Medulla oblongata (tissue), 1 donor: ENCODE results near the gene POP4.

Source experiments
- DNase-seq: peaks from one replicate; pipeline ENCODE4 v3.0.0-alpha.2; 2015; ENCODE audit errors: extremely low spot score

POP4 gene

GRCh38 chr19:29629836-29630534 is 23.9 kb downstream of the POP4 start:
- DNase-seq, result no peak

DNA sequence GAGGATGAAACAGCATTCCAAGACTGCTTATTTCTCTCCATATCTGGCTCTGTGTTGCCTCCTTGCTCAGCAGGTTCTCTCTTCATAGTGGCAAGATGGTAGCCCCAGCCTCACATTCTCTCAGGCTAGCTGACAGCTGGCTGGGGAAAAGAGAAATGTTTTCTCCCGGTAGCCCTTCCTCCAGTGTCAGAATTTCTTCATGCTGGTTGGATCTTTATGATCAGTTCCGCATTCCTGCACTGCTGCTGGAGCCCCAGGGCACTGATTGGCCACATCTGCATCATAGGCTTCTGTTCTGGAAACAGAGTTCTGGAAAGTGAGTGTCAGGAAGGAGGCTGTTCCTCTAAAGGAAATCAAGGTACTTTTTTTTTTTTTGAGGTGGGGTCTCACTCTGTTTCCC is 24.6 kb downstream of the POP4 start:
- no peak for DNase-seq

DNA sequence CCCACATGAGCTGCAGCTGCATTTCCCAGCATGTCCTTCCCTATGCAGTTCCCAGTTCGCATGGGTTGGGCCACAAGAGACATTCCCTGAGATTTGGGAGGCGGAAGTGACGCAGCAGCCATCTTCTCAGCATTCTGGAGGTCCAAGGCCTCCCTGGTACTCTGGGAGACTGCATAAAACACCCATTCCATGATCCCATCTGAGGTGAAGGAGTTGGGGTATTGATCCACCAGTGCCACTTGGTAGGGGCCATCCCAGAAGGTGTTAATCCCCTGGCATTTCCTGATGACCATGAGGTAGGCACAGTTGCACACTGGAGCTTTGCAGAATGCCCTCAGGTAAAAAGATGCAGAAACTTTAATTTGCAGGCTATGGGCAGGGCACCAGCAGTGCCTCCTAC is 25.4 kb downstream of the POP4 start:
- no peak for DNase-seq

- no peak for DNase-seq
These were observed 27.9 kb downstream of the POP4 start for GRCh38 chr19:29634002-29634401.

- no peak for DNase-seq
These were observed 28.5 kb downstream of the POP4 start for GRCh38 chr19:29634423-29635130.

- no peak for DNase-seq
These were observed 29.9 kb downstream of the POP4 start for GRCh38 chr19:29635963-29636362.

DNA sequence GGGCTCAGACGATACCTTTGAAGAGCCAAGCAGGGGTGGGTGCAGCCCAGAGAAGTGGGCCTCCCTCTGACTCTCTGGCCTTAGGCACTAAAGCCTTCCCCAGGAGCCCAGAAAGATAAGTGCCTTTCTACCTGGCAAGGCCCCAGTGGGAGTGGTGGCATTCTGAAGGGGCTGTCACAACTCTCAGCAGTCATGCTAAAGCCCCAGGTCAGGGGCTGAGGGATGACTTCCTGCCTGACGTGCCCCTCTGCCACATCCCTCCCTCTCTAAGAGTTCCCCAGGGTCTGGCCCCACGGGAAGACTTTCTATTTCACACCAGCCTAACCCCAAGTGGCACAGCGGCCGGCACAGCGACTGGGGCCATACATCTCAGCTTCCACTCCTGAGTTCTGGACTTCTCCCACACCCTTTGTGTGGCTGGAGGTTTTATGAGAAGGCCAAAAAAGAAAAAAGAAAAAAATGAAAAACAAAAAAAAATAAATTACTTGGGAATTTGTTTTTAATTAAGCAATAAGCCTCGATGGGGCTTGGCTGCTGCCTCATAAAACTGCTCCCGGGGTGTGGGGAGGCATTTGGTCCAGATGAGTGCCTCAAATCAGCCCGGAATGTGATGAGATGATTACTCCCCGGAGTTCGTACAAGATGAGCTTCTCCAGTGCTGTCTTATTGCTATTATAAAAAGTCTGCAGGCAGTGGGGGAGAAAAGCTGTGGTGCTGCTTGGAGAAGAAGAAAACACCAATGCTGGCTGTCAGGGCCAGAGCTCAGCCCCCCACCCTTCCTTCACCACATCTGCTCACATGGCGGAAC is 30.7 kb downstream of the POP4 start:
- DNase-seq, result no peak

- DNase-seq, result no peak
These were observed 33.0 kb downstream of the POP4 start for GRCh38 chr19:29639086-29639485.

DNA sequence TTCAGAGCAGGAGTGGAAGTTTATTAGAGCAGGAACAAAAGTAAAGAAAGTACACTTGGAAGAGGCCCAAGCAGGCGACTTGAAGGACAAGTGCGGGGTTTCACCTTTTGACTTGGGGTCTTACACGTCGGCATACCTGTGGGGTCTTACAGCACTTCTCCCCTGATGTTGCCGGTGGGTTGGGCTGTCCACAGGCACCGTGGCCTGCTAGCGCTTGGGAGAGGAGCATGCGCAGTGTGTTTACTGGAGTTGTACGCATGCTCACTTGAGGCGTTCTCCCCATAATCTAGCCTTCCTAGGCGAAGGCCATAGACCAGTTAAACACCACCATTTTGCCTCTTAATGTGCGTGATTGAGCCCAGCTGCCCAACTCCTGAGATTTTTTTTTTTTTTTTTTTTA is 34.1 kb downstream of the POP4 start:
- DNase-seq, result no peak

- no peak for DNase-seq
These were observed 35.5 kb downstream of the POP4 start for GRCh38 chr19:29641597-29641996.

GRCh38 chr19:29643361-29643935 is 37.4 kb downstream of the POP4 start:
- DNase-seq, result no peak

DNA sequence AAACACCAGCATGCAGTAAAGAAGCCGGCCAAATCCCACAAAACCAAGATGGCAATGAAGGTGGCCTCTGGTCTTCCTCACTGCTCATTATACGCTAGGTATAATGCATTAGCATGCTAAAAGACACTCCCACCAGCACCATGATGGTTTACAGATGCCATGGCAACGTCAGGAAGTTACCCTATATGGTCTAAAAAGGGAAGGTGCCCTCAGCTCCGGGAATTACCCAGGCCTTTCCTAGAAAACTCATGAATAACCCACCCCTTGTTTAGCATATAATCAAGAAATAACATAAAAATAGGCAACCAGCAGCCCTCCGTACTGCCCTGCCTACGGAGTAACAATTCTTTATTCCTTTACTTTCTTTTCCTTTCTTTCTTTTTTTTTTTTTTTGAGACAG is 38.1 kb downstream of the POP4 start:
- DNase-seq, result no peak

GRCh38 chr19:29645491-29645867 is 39.4 kb downstream of the POP4 start:
- DNase-seq, result no peak

DNA sequence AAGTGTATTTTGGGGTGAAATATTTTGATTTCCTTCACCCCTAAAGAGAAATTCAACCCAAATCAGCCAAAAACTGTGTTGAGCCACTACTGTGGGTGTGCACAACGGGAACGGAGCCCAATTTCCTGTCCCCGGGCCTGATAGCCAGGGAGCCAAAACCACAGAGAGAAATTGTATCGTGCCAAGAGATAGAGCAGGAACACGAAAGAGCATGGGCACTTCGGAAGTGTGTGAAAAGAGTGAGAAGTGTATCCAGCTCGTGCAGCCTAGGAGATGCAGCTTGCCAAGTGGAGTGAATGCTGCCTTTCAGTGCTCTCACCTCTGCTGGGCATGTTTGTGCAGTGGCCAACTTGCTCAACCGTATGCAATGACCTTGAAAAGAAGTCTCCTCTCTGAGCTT is 39.8 kb downstream of the POP4 start:
- DNase-seq, result peak; percentile 27

DNA sequence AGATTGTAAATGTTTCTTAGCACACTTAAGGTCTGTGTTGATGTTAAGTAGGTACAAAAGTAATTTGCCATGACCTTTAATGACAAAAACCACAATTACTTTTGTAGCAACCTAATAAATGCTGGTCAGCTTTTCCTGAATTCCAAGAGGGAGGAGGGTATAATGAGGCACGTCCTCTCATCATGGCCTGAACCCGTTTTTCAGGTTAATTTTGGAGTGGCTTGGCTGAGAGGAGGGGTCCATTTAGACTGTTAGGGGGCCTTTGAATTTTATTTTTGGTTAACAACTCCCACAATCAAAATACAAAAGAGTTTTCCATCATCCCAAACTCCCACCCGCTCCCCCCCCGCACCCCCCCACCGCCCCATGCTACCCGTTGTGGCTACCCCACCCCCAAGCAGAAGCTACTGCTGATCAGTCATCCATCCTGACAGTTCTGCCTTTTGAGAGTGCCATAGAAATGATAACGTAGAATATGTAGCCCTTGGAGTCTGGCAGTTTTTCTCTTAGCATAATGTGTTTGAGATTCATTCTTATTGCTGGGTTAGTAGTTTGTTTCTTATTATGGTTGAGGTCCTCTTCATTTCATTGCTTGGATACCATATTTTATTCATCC is 44.8 kb downstream of the POP4 start:
- DNase-seq, result no peak

DNA sequence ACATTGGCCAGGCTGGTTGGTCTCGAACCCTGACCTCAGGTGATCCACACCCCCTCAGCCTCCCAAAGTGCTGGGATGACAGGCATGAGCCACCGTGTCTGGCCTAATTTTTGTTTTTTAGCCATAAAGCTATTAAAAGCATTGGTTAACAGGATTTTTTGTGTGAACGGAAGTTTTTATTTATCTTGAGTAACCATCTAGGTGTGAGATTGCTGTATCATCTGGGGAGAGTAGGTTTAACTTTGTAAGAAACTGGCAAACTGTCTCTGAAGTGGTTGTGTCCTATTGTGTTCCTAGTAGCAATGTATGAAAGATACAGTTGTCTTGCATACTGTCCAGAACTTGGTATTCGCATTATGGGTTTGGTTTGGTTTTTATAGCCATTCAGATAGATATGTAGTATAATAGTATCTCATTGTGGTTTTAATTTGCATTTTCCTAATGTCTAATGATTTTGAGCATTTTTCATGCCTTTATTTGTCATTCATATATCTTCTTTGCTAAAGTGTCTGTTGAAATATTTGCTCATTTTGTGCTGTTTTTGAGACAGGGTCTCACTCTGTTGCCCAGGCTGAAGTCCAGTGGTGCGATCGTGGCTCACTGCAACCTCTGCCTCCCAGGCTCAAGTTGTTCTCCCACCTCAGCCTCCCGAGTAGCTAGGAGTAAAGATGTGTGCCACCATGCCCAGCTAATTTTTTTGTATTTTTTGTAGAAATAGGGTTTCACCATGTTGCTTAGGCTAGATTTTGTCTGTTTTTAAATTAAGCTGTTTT is 45.7 kb downstream of the POP4 start:
- DNase-seq, result no peak

- DNase-seq, result no peak
These were observed 47.3 kb downstream of the POP4 start for GRCh38 chr19:29653398-29653797.

DNA sequence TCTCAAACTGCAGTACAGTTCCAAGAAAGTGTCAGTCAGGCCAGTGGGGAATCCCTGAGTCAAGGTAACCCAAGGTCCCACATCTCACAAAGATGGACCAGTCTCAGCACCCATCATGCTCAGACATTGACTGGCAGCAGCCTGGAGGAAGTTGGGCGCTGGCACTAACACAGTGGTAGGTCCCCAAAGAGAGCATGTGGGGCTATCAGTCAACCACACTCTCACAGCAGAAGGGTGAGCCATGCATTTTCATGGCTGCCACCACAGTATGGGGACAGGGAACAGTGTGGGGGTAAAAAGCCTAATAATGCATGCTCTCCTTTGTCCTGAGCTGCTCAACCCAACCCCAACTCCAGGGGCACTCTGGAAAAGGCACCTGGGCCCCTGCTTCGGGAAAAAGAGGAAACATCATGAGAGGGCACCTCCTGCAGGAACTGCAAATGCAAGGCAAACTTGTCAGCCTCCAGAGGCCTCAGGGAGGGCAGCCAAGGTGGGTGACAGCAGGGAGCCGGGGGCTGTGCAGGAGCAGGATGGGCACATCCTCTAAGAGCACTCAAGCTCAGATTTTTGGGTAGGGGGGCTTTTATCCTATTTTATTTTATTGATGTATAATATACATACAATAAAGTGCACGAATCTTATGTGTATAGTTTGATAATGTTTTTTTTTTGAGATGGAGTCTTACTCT is 49.7 kb downstream of the POP4 start:
- no peak for DNase-seq

DNA sequence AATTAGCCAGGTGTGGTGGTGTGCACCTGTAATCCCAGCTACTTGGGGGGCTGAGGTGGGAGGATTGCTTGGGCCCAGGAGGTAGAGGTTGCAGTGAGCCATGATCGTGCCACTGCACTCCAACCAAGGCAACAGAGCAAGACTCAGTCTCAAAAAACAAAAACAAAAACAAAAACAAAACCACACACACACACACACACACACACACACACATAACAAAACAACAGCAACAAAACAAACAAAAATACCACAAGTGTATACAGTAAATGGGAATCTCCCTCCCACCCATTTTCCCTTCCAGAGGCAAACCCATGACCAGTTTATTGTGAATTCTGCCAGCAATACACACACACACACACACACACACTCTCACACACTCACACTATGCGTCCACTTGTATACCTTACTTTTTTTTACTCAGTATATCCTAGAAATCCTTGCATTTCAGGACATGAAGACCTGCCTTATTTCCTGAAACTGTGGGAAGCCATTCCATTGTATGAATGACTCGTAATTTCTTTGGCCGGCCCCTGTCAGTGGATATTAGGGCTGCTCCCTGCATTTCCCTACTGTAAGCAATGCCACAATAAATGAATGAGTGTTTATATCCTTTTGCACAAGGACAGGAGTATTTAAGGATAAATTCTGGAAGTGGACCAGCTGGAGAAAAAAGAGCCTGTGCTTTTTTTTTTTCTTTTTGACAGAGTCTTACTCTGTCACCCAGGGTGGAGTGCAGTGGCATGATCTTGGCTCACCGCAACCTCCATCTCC is 52.3 kb downstream of the POP4 start:
- DNase-seq, result no peak

- no peak for DNase-seq
These were observed 54.8 kb downstream of the POP4 start for GRCh38 chr19:29660835-29661234.
